ENCODE measurements around the gene PHYKPL. TPM values are rescaled to one million over a fixed set of nuclear protein-coding genes. Genes with fewer than 3 reads are reported as not detected.

PHYKPL gene
- total and polyA plus RNA-seq, 8 donors = 71.9 to 155 (median 133) TPM

DNA sequence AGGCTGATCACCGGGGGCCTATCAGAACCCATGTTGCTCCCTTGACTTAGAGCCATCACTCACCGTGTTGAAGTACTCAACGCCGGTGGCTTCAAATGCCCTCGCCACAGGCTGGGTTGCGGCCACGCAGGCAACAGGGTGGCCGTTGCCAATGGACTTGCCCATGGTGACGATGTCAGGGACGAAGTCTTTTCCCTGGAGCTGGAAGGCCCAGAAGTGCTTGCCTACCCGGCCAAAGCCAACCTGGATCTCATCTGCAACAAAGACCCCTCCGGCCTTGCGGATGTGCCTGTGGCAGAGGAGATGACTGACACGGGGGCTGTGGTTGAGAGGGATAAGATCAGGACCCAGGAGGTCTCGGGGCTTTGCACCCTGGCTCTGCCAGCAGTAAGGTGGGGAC lies 10.3 kb downstream of the PHYKPL start:
- Histone ChIP-seq H3K27me3 (no peaks in the 10 kb centered on the region), H3K9me3 (no peaks in the 10 kb centered on the region), H3K36me3 (peaks cover 0 to 92% of the 10 kb centered on the region in 2 donors), H3K4me3 (no peak overlapping the region), H3K4me1 (peaks cover 0 to 22% of the 10 kb centered on the region in 2 donors), H3K27ac (no peak overlapping the region)
- intact Hi-C loops (cut with DNase I) = no loop called here
- TF ChIP-seq, protein P1, sequence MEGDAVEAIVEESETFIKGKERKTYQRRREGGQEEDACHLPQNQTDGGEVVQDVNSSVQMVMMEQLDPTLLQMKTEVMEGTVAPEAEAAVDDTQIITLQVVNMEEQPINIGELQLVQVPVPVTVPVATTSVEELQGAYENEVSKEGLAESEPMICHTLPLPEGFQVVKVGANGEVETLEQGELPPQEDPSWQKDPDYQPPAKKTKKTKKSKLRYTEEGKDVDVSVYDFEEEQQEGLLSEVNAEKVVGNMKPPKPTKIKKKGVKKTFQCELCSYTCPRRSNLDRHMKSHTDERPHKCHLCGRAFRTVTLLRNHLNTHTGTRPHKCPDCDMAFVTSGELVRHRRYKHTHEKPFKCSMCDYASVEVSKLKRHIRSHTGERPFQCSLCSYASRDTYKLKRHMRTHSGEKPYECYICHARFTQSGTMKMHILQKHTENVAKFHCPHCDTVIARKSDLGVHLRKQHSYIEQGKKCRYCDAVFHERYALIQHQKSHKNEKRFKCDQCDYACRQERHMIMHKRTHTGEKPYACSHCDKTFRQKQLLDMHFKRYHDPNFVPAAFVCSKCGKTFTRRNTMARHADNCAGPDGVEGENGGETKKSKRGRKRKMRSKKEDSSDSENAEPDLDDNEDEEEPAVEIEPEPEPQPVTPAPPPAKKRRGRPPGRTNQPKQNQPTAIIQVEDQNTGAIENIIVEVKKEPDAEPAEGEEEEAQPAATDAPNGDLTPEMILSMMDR (IDR thresholded peaks at IDR 0.05) = no peak
- DNase-seq (peak in 1 of 4 donors; percentile 34), ATAC-seq (no peak)

DNA sequence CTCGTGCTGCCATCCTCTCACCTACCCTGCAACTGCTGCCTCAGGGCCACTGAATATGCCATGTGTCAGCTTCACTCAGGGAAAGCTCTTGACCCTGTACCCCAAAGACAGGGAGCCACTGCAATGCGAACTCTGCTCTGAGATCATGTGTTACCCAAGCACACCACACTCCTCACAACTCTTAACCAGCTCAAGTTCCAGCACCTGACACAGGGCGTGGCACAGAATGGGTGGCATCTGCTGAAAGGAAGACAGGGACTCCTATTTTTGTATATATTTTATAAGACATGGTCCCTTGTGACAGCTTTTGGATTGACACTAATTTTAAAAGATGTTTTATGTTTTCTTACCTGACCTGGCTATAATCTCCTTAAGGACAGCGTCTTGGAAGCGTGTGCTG lies 10.7 kb downstream of the PHYKPL start:
- Histone ChIP-seq H3K9me3 (no peaks in the 10 kb centered on the region), H3K36me3 (peaks cover 0 to 92% of the 10 kb centered on the region in 2 donors), H3K27me3 (no peaks in the 10 kb centered on the region), H3K4me3 (no peak overlapping the region), H3K27ac (peak overlapping the region in 1 of 2 donors; percentile 41), H3K4me1 (peaks cover 0 to 24% of the 10 kb centered on the region in 2 donors)
- DNase-seq (peak in 1 of 4 donors; percentile 9), ATAC-seq (no peak)
- TF ChIP-seq, protein P1 (IDR thresholded peaks at IDR 0.05) = no peak
- intact Hi-C loops (cut with DNase I) = no loop called here

DNA sequence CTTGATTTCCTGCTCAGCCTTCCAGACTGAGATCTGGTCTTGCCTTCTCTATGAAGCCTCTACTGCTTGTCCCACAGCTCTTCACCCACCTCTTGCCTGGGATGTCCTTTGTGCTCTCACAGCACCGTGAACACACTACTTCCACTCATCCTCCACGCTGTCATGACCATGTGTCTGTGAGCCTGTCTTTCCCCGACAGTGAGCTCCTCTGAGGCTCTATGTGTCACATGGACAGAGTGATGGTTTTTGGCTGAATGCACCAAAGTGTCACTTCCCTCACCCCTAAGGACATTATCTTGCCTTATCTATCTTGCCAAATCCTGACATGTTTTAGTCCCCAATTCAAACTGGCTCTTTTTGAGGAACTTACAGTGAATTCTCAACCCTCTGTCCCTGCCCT lies 11.3 kb downstream of the PHYKPL start:
- ATAC-seq (no peak), DNase-seq (no peak)
- intact Hi-C loops (cut with DNase I) = no loop called here
- Histone ChIP-seq H3K36me3 (peaks cover 0 to 92% of the 10 kb centered on the region in 2 donors), H3K27ac (peak overlapping the region in 1 of 2 donors; percentile 41), H3K4me3 (no peak overlapping the region), H3K4me1 (peaks cover 0 to 30% of the 10 kb centered on the region in 2 donors), H3K27me3 (no peaks in the 10 kb centered on the region), H3K9me3 (no peaks in the 10 kb centered on the region)
- TF ChIP-seq, protein P1 (IDR thresholded peaks at IDR 0.05) = no peak

DNA sequence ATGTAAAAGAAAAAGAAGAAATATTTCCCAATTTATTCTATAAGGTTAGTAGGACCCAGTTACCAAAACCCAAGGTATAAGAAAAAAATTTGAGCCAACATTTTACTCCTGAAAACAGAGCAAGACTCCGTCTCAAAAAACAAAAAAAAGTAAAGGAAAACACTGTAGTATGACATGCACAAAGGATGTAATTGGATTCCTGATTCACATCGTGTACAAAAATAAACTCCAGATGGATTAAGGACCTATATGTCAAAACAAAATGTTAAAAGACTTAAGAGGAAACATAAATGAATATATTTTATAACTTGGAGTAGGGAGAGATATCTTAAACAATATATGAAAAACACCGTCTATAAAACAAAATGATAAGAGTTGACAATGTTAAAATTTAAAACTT lies 13.8 kb downstream of the PHYKPL start:
- intact Hi-C loops (cut with DNase I) = no loop called here
- no peak overlapping the region for H3K4me3 ChIP-seq
- DNase-seq (no peak), ATAC-seq (no peak)
- TF ChIP-seq, protein P1 (IDR thresholded peaks at IDR 0.05) = no peak
- peaks cover 0 to 54% of the 10 kb centered on the region in 2 donors for H3K4me1 ChIP-seq
- H3K9me3 ChIP-seq = no peaks in the 10 kb centered on the region
- H3K27me3 ChIP-seq = no peaks in the 10 kb centered on the region
- no peak overlapping the region for H3K27ac ChIP-seq
- peaks cover 0 to 92% of the 10 kb centered on the region in 2 donors for H3K36me3 ChIP-seq

DNA sequence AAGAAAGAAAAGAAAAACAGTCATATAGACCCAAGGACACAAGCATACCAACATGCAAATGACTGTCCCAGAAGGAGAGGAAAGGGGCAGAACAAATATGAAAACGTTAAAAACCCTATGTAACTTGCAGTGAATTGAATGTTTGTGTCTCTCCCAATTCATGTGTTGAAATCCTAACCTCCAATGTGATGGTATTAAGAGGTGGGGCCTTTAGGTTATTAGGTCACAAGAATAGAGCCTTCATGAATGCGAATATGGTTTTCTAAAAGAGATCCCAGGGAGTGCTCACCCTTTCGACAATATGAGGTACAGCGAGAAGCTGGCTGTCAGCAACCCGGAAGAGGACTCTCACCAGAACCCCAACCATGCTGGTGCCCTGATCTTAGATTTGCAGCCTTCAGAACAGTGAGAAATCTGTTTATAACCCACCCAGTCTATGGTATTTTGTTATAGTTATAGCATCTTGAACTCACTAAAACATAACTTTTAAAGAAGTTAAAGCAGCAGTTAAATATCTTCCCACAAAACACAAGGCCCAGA lies 14.3 kb downstream of the PHYKPL start:
- Histone ChIP-seq H3K36me3 (peaks cover 0 to 92% of the 10 kb centered on the region in 2 donors), H3K9me3 (no peaks in the 10 kb centered on the region), H3K4me1 (peaks cover 0 to 55% of the 10 kb centered on the region in 2 donors), H3K27me3 (no peaks in the 10 kb centered on the region), H3K4me3 (no peak overlapping the region), H3K27ac (no peak overlapping the region)
- intact Hi-C loops (cut with DNase I) = no loop called here
- TF ChIP-seq, protein P1 (IDR thresholded peaks at IDR 0.05) = no peak
- ATAC-seq (no peak), DNase-seq (no peak)
